ENCODE results near the gene TSPAN18.

TSPAN18 gene

GRCh38 chr11:44754876-44755555, 28.3 kb downstream of the TSPAN18 start:
- Histone ChIP-seq H3K4me2 (ENCODE audit: low read length) (no peak overlapping the region), H3K4me1 (ENCODE audit: low read length) (no peaks in the 10 kb centered on the region), H3K79me2 (ENCODE audit: low read length) (no peaks in the 10 kb centered on the region), H4K20me1 (ENCODE audit: insufficient read depth, low read length) (no peaks in the 10 kb centered on the region), H2AFZ (ENCODE audit: low read depth, low read length) (no peak overlapping the region), H3K27ac (ENCODE audit: low read length) (no peak overlapping the region), H3K9me3 (ENCODE audit: insufficient read depth, low read length) (peaks cover 7% of the 10 kb centered on the region; the same call in 1 of the 2 replicates), H3K4me3 (ENCODE audit: low read length) (no peak overlapping the region), H3K9ac (ENCODE audit: low read length) (no peak overlapping the region), H3K36me3 (replicated peaks; ENCODE audit: low read depth, low read length) (no peaks in the 10 kb centered on the region), H3K27me3 (ENCODE audit: low read depth, low read length) (peaks cover 41% of the 10 kb centered on the region)
- TF ChIP-seq CTCF (IDR thresholded peaks at IDR 0.05; ENCODE audit: low read depth, low read length) (no peak), EZH2phosphoT487 (IDR thresholded peaks at IDR 0.05; ENCODE audit: low read depth) (no peak)

- Histone ChIP-seq H3K79me2 (ENCODE audit: low read length) (no peaks in the 10 kb centered on the region), H3K4me3 (ENCODE audit: low read length) (no peak overlapping the region), H3K9ac (ENCODE audit: low read length) (no peak overlapping the region), H4K20me1 (ENCODE audit: insufficient read depth, low read length) (no peaks in the 10 kb centered on the region), H3K9me3 (ENCODE audit: insufficient read depth, low read length) (peaks cover 7% of the 10 kb centered on the region; the same call in 1 of the 2 replicates), H2AFZ (ENCODE audit: low read depth, low read length) (no peak overlapping the region), H3K4me1 (ENCODE audit: low read length) (no peaks in the 10 kb centered on the region), H3K27ac (ENCODE audit: low read length) (no peak overlapping the region), H3K36me3 (replicated peaks; ENCODE audit: low read depth, low read length) (no peaks in the 10 kb centered on the region), H3K27me3 (ENCODE audit: low read depth, low read length) (peaks cover 41% of the 10 kb centered on the region), H3K4me2 (ENCODE audit: low read length) (no peak overlapping the region)
- TF ChIP-seq CTCF (IDR thresholded peaks at IDR 0.05; ENCODE audit: low read depth, low read length) (no peak), EZH2phosphoT487 (IDR thresholded peaks at IDR 0.05; ENCODE audit: low read depth) (no peak)
Measured at GRCh38 chr11:44755556-44756523, 29.1 kb downstream of the TSPAN18 start.

GRCh38 chr11:44758983-44759382, 32.2 kb downstream of the TSPAN18 start:
- Histone ChIP-seq H3K27me3 (ENCODE audit: low read depth, low read length) (peaks cover 41% of the 10 kb centered on the region), H4K20me1 (ENCODE audit: insufficient read depth, low read length) (no peaks in the 10 kb centered on the region), H3K4me2 (ENCODE audit: low read length) (no peak overlapping the region), H3K79me2 (ENCODE audit: low read length) (no peaks in the 10 kb centered on the region), H2AFZ (ENCODE audit: low read depth, low read length) (no peak overlapping the region), H3K9ac (ENCODE audit: low read length) (no peak overlapping the region), H3K4me1 (ENCODE audit: low read length) (peaks cover 15% of the 10 kb centered on the region), H3K27ac (ENCODE audit: low read length) (no peak overlapping the region), H3K9me3 (ENCODE audit: insufficient read depth, low read length) (peaks cover 7% of the 10 kb centered on the region; the same call in 1 of the 2 replicates), H3K36me3 (replicated peaks; ENCODE audit: low read depth, low read length) (no peaks in the 10 kb centered on the region), H3K4me3 (ENCODE audit: low read length) (no peak overlapping the region)
- no peak for TF ChIP-seq CTCF (IDR thresholded peaks at IDR 0.05; ENCODE audit: low read depth, low read length)
- TF ChIP-seq EZH2phosphoT487 (IDR thresholded peaks at IDR 0.05; ENCODE audit: low read depth): no peak

All from OCI-LY3 (cell line).